GM04504 (cell line): ENCODE measurements around the gene L1TD1.
"Not testable (repeated sequence)": the region's sequence is repeated elsewhere in the genome, so short reads cannot be mapped to it uniquely, and the experiment has no call there.

Experiments used
- DNase-seq: peaks from one replicate; pipeline ENCODE4 v3.0.0-alpha.2; 2012; ENCODE audit warnings: low read depth

The L1TD1 gene

GRCh38 chr1:62234688-62235087 lies 40.0 kb downstream of the L1TD1 start:
- DNase-seq: no peak

- no peak for DNase-seq
These were observed 40.9 kb downstream of the L1TD1 start for GRCh38 chr1:62235576-62235975.

GRCh38 chr1:62237361-62237760 lies 42.7 kb downstream of the L1TD1 start:
- no peak for DNase-seq

GRCh38 chr1:62237950-62238374 lies 43.3 kb downstream of the L1TD1 start:
- DNase-seq: no peak

GRCh38 chr1:62238507-62238906 lies 43.9 kb downstream of the L1TD1 start:
- no peak for DNase-seq

- DNase-seq: not testable (repeated sequence)
These were observed 45.2 kb downstream of the L1TD1 start for GRCh38 chr1:62239652-62240403.

GRCh38 chr1:62240651-62241370 lies 46.2 kb downstream of the L1TD1 start:
- no peak for DNase-seq

GRCh38 chr1:62241371-62242131 lies 46.9 kb downstream of the L1TD1 start:
- no peak for DNase-seq

GRCh38 chr1:62244380-62244779 lies 49.7 kb downstream of the L1TD1 start:
- DNase-seq: not testable (repeated sequence)

- no peak for DNase-seq
These were observed 50.6 kb downstream of the L1TD1 start for GRCh38 chr1:62245201-62245600.

- DNase-seq: no peak
These were observed 52.9 kb downstream of the L1TD1 start for GRCh38 chr1:62247391-62248168.

- DNase-seq: no peak
These were observed 55.6 kb downstream of the L1TD1 start for GRCh38 chr1:62250126-62250726.

- no peak for DNase-seq
These were observed 64.9 kb downstream of the L1TD1 start for GRCh38 chr1:62259551-62259950.

- no peak for DNase-seq
These were observed 66.0 kb downstream of the L1TD1 start for GRCh38 chr1:62260688-62261087.
